Measurements from ENCODE around the gene PIGR. TPM values are rescaled to one million over a fixed set of nuclear protein-coding genes. Genes with fewer than 3 reads are reported as not detected.

PIGR gene
- polyA plus RNA-seq, 1 experiment, result not detected

- POLR2A ChIA-PET, result no interaction called here
- H3K4me3 ChIP-seq (ENCODE audit: low read depth, low read length), result no peak overlapping the region
- no peak for TF ChIP-seq CTCF (IDR thresholded peaks at IDR 0.05; ENCODE audit: low read depth, low read length)
- no peak for DNase-seq (ENCODE audit: low read depth, low spot score)
- H3K27ac ChIP-seq (ENCODE audit: low read depth, low read length), result no peak overlapping the region
- CTCF ChIA-PET, result interaction anchor here (2.4 kb wide), 1 partner anchor 17 kb away, joined by 5 read pairs; no protein-coding TSS in a partner anchor
- H3K27me3 ChIP-seq (ENCODE audit: control insufficient read depth, insufficient read depth, low read length), result peaks cover 29% of the 10 kb centered on the region
- no peaks in the 10 kb centered on the region; the same call in 1 of the 2 replicates for H3K9me3 ChIP-seq (ENCODE audit: control insufficient read depth, insufficient read depth, low read length)
These were observed 6.9 kb upstream of the PIGR start for GRCh38 chr1:206953126-206953525.

DNA sequence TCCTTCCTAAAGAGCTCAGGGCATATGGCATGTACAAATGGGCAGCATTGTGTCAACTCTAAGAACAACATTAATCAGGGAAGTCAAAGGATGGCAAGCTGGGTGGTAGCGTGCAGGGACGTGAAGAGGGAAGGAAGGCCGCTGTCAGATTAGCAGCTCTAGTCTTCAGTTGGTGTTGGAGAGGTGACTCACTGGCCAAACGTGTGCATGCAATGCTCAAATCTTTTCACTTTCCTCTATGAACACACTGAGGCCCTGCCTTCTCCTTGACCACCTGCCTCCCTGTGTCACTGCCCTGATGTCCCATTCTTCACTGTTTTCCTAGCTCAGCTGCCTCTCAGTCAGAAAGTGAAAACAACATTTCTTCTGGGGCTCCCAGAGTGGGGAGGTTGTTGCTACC, 5.9 kb upstream of the PIGR start:
- ChIA-PET CTCF (interaction anchor here (1.0 kb wide), 1 partner anchor 10 kb away, joined by 3 read pairs; no protein-coding TSS in a partner anchor), POLR2A (interaction anchor here (0.6 kb wide), 1 partner anchor 48 kb away, joined by 3 read pairs; no protein-coding TSS in a partner anchor)
- peaks cover 25% of the 10 kb centered on the region for H3K27me3 ChIP-seq (ENCODE audit: control insufficient read depth, insufficient read depth, low read length)
- TF ChIP-seq CTCF (IDR thresholded peaks at IDR 0.05; ENCODE audit: low read depth, low read length), result no peak
- H3K4me3 ChIP-seq (ENCODE audit: low read depth, low read length), result no peak overlapping the region
- no peaks in the 10 kb centered on the region; the same call in 1 of the 2 replicates for H3K9me3 ChIP-seq (ENCODE audit: control insufficient read depth, insufficient read depth, low read length)
- H3K27ac ChIP-seq (ENCODE audit: low read depth, low read length), result no peak overlapping the region
- DNase-seq (ENCODE audit: low read depth, low spot score), result no peak

DNA sequence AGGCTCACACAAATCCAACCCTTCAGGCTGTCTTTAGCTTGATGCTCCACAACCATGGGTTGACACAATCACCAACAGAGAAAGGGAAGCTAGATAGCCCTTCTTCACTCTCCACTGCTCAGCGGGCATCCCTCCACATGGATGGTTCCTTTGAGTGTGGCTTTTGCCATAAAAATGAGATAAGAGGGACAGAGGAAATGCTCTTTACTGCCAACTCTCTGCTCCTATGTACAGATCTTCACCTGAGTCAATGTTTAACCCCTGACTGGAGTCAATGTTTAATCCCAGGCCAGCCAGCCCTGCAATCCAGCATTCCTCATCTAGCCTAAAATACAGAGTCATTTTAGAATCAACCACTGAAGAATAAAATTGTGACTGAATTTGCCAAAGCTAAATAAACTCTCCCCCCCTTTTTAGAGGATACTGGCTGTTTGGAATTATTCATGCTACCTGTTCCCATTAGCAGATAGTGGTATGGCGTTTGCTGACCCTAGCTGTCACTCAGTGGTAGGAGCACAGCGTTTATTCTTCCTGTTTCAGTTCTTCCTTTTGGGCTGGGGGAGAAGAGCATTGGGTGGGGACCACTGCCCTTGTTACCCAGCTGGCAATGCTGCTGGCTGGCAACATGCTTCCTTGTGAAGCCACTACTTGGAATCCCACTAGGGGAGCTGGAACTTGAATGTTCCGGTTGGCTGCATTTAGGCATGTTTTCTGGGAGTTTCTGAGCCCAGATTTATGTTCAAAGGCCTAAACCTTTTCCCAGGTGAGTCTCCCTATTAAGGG, 5.2 kb upstream of the PIGR start:
- CTCF ChIA-PET, result interaction anchor here (1.0 kb wide), 1 partner anchor 10 kb away, joined by 3 read pairs; no protein-coding TSS in a partner anchor
- Histone ChIP-seq H3K27me3 (ENCODE audit: control insufficient read depth, insufficient read depth, low read length) (peaks cover 31% of the 10 kb centered on the region), H3K4me3 (ENCODE audit: low read depth, low read length) (no peak overlapping the region), H3K9me3 (ENCODE audit: control insufficient read depth, insufficient read depth, low read length) (no peaks in the 10 kb centered on the region; the same call in 1 of the 2 replicates), H3K27ac (ENCODE audit: low read depth, low read length) (no peak overlapping the region)
- no peak for TF ChIP-seq CTCF (IDR thresholded peaks at IDR 0.05; ENCODE audit: low read depth, low read length)
- POLR2A ChIA-PET, result interaction anchor here (0.6 kb wide), 1 partner anchor 49 kb away, joined by 3 read pairs; no protein-coding TSS in a partner anchor
- DNase-seq (ENCODE audit: low read depth, low spot score), result no peak

- ChIA-PET POLR2A (no interaction called here), CTCF (no interaction called here)
- no peaks in the 10 kb centered on the region; the same call in 1 of the 2 replicates for H3K9me3 ChIP-seq (ENCODE audit: control insufficient read depth, insufficient read depth, low read length)
- peaks cover 34% of the 10 kb centered on the region for H3K27me3 ChIP-seq (ENCODE audit: control insufficient read depth, insufficient read depth, low read length)
- DNase-seq (ENCODE audit: low read depth, low spot score), result no peak
- no peak overlapping the region for H3K4me3 ChIP-seq (ENCODE audit: low read depth, low read length)
- TF ChIP-seq CTCF (IDR thresholded peaks at IDR 0.05; ENCODE audit: low read depth, low read length), result no peak
- no peak overlapping the region for H3K27ac ChIP-seq (ENCODE audit: low read depth, low read length)
These were observed 3.4 kb upstream of the PIGR start for GRCh38 chr1:206949641-206950040.

GRCh38 chr1:206949208-206949607, 2.9 kb upstream of the PIGR start:
- Histone ChIP-seq H3K9me3 (ENCODE audit: control insufficient read depth, insufficient read depth, low read length) (no peaks in the 10 kb centered on the region; the same call in 1 of the 2 replicates), H3K27me3 (ENCODE audit: control insufficient read depth, insufficient read depth, low read length) (peaks cover 33% of the 10 kb centered on the region), H3K4me3 (ENCODE audit: low read depth, low read length) (no peak overlapping the region), H3K27ac (ENCODE audit: low read depth, low read length) (no peak overlapping the region)
- POLR2A ChIA-PET, result no interaction called here
- CTCF ChIA-PET, result no interaction called here
- no peak for TF ChIP-seq CTCF (IDR thresholded peaks at IDR 0.05; ENCODE audit: low read depth, low read length)
- no peak for DNase-seq (ENCODE audit: low read depth, low spot score)
